K562 (cell line): ENCODE results near the gene PSMA7. TPM values are rescaled to one million over a fixed set of nuclear protein-coding genes. Genes with fewer than 3 reads are reported as not detected.

Experiments
- ATAC-seq: fragments of 200-7000 bp; cut with Tn5 transposase; 3 replicates; pipeline ENCODE4 v1.9.1; 2020; ENCODE audit warnings: moderate library complexity
- BruUV-seq: library from RNA; stranded (reverse); fragments of 400-500 nt; replicated peaks from 2 replicates; lab custom pipeline; 2021; lab: Mats Ljungman, UMichigan
- CTCF ChIA-PET: fragments of 300-600 bp; formaldehyde crosslinking; extraction: SDS; loops from one replicate; lab custom pipeline; 2021; ENCODE audit warnings: low intra/inter-chr PET ratio; lab: Yijun Ruan, JAX
- POLR2A ChIA-PET: fragments of 300-600, 350-650 bp; sonication (Branson Sonifier 250); formaldehyde crosslinking; extraction: SDS; loops from one replicate; lab custom pipeline; 2021; ENCODE audit warnings: antibody characterized with exemption, inconsistent platforms; lab: Yijun Ruan, JAX
- DNase-seq, 4 experiments: peaks; one replicate each; pipeline versions ENCODE4 v3.0.0 to v3.0.0-alpha.2; 2011 to 2018; ENCODE audit warnings: low spot score in 3 of 4, mixed read lengths in 3 of 4; ENCODE audit errors: extremely low read depth in 1 of 4
- FAIRE-seq: peaks from 2 replicates; lab custom pipeline; 2011; peaks lifted over from hg19 to GRCh38; lab: Jason Lieb, UNC
- H2AFZ ChIP-seq: 2 replicates; pipeline ENCODE4 v1.6.0; 2011; ENCODE audit warnings: low read depth, low read length, control low read depth, inconsistent platforms
- H3K27ac ChIP-seq: fragments of 200-600 bp; 3 replicates; pipeline ENCODE4 v1.8.0; 2011; ENCODE audit warnings: low read depth, mild to moderate bottlenecking, control low read depth, inconsistent platforms, low read length, moderate library complexity, mixed read lengths; ENCODE audit errors: extremely low read depth
- H3K27me3 ChIP-seq, 2 experiments: fragments of 300-600 bp in 1 of 2; 2 replicates in 1 of 2; 3 replicates in 1 of 2; pipeline versions ENCODE4 v1.6.0 to v1.8.0; 2011; ENCODE audit warnings: inconsistent platforms in 2 of 2, low read length in 2 of 2, mild to moderate bottlenecking in 1 of 2, mixed read lengths in 1 of 2, moderate library complexity in 1 of 2; ENCODE audit not compliant: control insufficient read depth in 2 of 2, insufficient read depth in 2 of 2
- H3K36me3 ChIP-seq: fragments of 300-600 bp; 3 replicates; pipeline ENCODE4 v1.8.0; 2011; ENCODE audit warnings: mild to moderate bottlenecking, low read length, inconsistent platforms; ENCODE audit not compliant: control insufficient read depth, insufficient read depth
- H3K4me1 ChIP-seq, 2 experiments: fragments of 200-600 bp in 1 of 2; replicated peaks in 1 of 2; 2 replicates in 1 of 2; 3 replicates in 1 of 2; pipeline versions ENCODE4 v1.5.1 to v1.8.0; 2011; ENCODE audit warnings: inconsistent platforms in 2 of 2, low read length in 2 of 2, mild to moderate bottlenecking in 1 of 2, mixed read lengths in 1 of 2, moderate library complexity in 1 of 2; ENCODE audit not compliant: control insufficient read depth in 2 of 2, insufficient read depth in 2 of 2
- H3K4me2 ChIP-seq: 2 replicates; pipeline ENCODE4 v1.6.1; 2011; ENCODE audit warnings: low read length, control low read depth, inconsistent platforms, mixed read lengths; ENCODE audit not compliant: insufficient read depth
- H3K4me3 ChIP-seq: fragments of 200-600 bp; sonication (generic), shearing (Covaris generic); 2 replicates; pipeline ENCODE4 v1.5.1; 2016; ENCODE audit warnings: control low read depth, inconsistent platforms
- H3K79me2 ChIP-seq: fragments of 200-600 bp; 3 replicates; pipeline ENCODE4 v1.8.0; 2011; ENCODE audit warnings: low read length, inconsistent platforms; ENCODE audit not compliant: control insufficient read depth, insufficient read depth
- H3K9ac ChIP-seq, 2 experiments: 2 replicates each; pipeline versions ENCODE4 v1.6.0 to v1.6.1; 2011; ENCODE audit warnings: low read depth in 2 of 2, low read length in 2 of 2, control low read depth in 1 of 2, inconsistent platforms in 1 of 2, mild to moderate bottlenecking in 1 of 2, mixed read lengths in 1 of 2; ENCODE audit not compliant: insufficient read depth in 1 of 2
- H3K9me1 ChIP-seq: one replicate; pipeline ENCODE4 v1.6.0; 2011; ENCODE audit warnings: inconsistent platforms, mild to moderate bottlenecking, low read length, moderate library complexity; ENCODE audit not compliant: control insufficient read depth, insufficient read depth
- H3K9me3 ChIP-seq: replicated peaks from 2 replicates; pipeline ENCODE4 v1.5.1; 2011; ENCODE audit warnings: low read depth, low read length, inconsistent platforms; ENCODE audit not compliant: control insufficient read depth, insufficient read depth
- H4K20me1 ChIP-seq: replicated peaks from 2 replicates; pipeline ENCODE4 v1.6.1; 2011; ENCODE audit warnings: low read length, inconsistent platforms, mixed read lengths; ENCODE audit not compliant: control insufficient read depth, insufficient read depth
- ARID1B ChIP-seq: fragments of 450-650 bp; IDR thresholded peaks from 2 replicates; pipeline ENCODE4 v1.6.1; 2016; ENCODE audit warnings: antibody characterized with exemption, mild to moderate bottlenecking, inconsistent platforms
- BCLAF1 ChIP-seq, 2 experiments: fragments of 450-650 bp in 1 of 2; IDR thresholded peaks; 2 replicates each; pipeline ENCODE4 v1.6.1; 2011 to 2017; ENCODE audit warnings: low read depth in 2 of 2, antibody characterized with exemption in 1 of 2, borderline replicate concordance in 1 of 2, low read length in 1 of 2, mild to moderate bottlenecking in 1 of 2, mixed read lengths in 1 of 2; ENCODE audit not compliant: control insufficient read depth in 1 of 2
- EGR1 ChIP-seq: fragments of 450-650 bp; conservative IDR thresholded peaks from 2 replicates; pipeline ENCODE4 v1.6.1; 2017; ENCODE audit warnings: mild to moderate bottlenecking
- HNRNPLL ChIP-seq: fragments of 200-400 bp; formaldehyde crosslinking; IDR thresholded peaks from 2 replicates; pipeline ENCODE4 v1.6.1; 2017; ENCODE audit warnings: low read length, low read depth, mild to moderate bottlenecking; ENCODE audit not compliant: poor library complexity, severe bottlenecking
- MTA3 ChIP-seq: fragments of 450-650 bp; formaldehyde crosslinking; IDR thresholded peaks from 2 replicates; pipeline ENCODE4 v1.6.1; 2017; ENCODE audit warnings: mild to moderate bottlenecking, borderline replicate concordance
- MXI1 ChIP-seq: IDR thresholded peaks from 2 replicates; pipeline ENCODE4 v1.6.1; 2011; ENCODE audit warnings: low read depth, mild to moderate bottlenecking, improper control_type of control experiment, low read length
- NR4A1 ChIP-seq, 2 experiments: fragments of 250-450 bp in 1 of 2; fragments of 450-650 bp in 1 of 2; sonication (Bioruptor Pico) in 1 of 2; IDR thresholded peaks; 2 replicates each; pipeline versions ENCODE4 v1.4.0 to v1.6.1; 2016 to 2020; ENCODE audit warnings: mild to moderate bottlenecking in 2 of 2, missing compliant biosample characterization in 1 of 2, missing genetic modification characterization in 1 of 2, moderate library complexity in 1 of 2
- TAF9B ChIP-seq: fragments of 450-650 bp; IDR thresholded peaks from 2 replicates; pipeline ENCODE4 v1.6.1; 2018; ENCODE audit warnings: mild to moderate bottlenecking; ENCODE audit not compliant: partially characterized antibody
- TSHZ1 ChIP-seq: fragments of 250-450 bp; sonication (Bioruptor Pico); IDR thresholded peaks from 2 replicates; pipeline ENCODE4 v1.4.0; 2020; ENCODE audit warnings: mild to moderate bottlenecking, moderate library complexity
- WGBS: fragments of 100-300 bp; shearing (Covaris generic); methylation state at CpG from one replicate; pipeline ENCODE4 v1.1.6; 2016; ENCODE audit warnings: low coverage, mixed read lengths; ENCODE audit not compliant: insufficient coverage; ENCODE audit errors: missing lambda C conversion rate; 5-methylcytosine and 5-hydroxymethylcytosine counted together
- in situ Hi-C: fragments of 300-500 bp; cut with MboI; formaldehyde crosslinking; loops from 4 replicates; pipeline ENCODE4 v1.15.0; 2018; ENCODE audit warnings: inconsistent platforms, mixed read lengths
- intact Hi-C: fragments of 100-400 bp; cut with micrococcal nuclease; formaldehyde crosslinking; loops from 2 replicates; pipeline ENCODE4 v1.14.2; 2022
- polyA plus RNA-seq, 8 experiments: library from polyadenylated mRNA; depleted of rRNA in 4 of 8; stranded (reverse) in 5 of 8; unstranded in 3 of 8; fragments of >200 nt; fragmentation: Nextera tagmentation in 2 of 8; fragmentation: Illumina TruSeq in 1 of 8; extraction: Ambion mirVana in 2 of 8; extraction: Trizol in 1 of 8; gene quantifications; 2 replicates each; pipeline versions ENCODE4 v1.2.1 to v1.2.3, GENCODE V29; 2011 to 2014; ENCODE audit warnings: inconsistent platforms in 1 of 8, missing spikeins in 1 of 8
- total RNA-seq, 7 experiments: library from RNA; depleted of rRNA in 6 of 7; stranded (reverse); fragments of >200 nt in 6 of 7; fragmentation: Illumina TruSeq in 2 of 7; extraction: Trizol in 2 of 7; gene quantifications; 2 replicates each; pipeline versions ENCODE4 v1.2.1 to v1.2.3, GENCODE V29; 2011 to 2021; ENCODE audit warnings: low replicate concordance in 1 of 7
- TF ChIP-seq, protein P1 (sequence below), 2 experiments: fragments of 200-800 bp in 1 of 2; sonication (Bioruptor generic) in 1 of 2; sonication (generic) in 1 of 2; formaldehyde crosslinking in 1 of 2; IDR thresholded peaks in 1 of 2; conservative IDR thresholded peaks in 1 of 2; 2 replicates each; pipeline versions ENCODE4 v1.5.0 to v1.6.1; 2016 to 2020; ENCODE audit warnings: missing compliant biosample characterization in 1 of 2, missing genetic modification characterization in 1 of 2, missing genetic modification reagents in 1 of 2

Gene PSMA7
- total and polyA plus RNA-seq, 9 of the 15 experiments (the other 6 are each of a cell fraction or from before 2014, with no cell fraction given), result 257 to 510 (median 393) TPM

GRCh38 chr20:62182469-62183425 is 39.6 kb upstream of the PSMA7 start, which contains the start of gene MTG2:
MTG2 (plus strand) TSS chr20:62183028; CDS start chr20:62193421, 10,393 bp downstream.
- H3K4me1 ChIP-seq, result peaks cover 14 to 23% of the 10 kb centered on the region in 2 experiments
- CTCF ChIA-PET, result no interaction called here
- in situ Hi-C loops (no loop called here), intact Hi-C loops (no loop called here)
- ATAC-seq, result peak; percentile 97
- POLR2A ChIA-PET, result interaction anchor here (0.5 to 1.6 kb wide), 4 partner anchors 13 to 552 kb away, joined by 3 to 4 read pairs (median 3); no protein-coding TSS in a partner anchor
- H2AFZ ChIP-seq, result peak within 1 kb of the TSS; percentile 82
- H4K20me1 ChIP-seq, result no peaks in the 10 kb centered on the region; the same call in 1 of the 2 replicates
- peak; percentile 99 for FAIRE-seq
- under 1% methylated on average over 78 of the region's 96 CpGs for WGBS
- peak; percentile 97 to 99 (median 98) for DNase-seq
- TSS peak; percentile 92 for BruUV-seq
- H3K9ac ChIP-seq, result peak within 1 kb of the TSS; percentile 99 to 100
- H3K36me3 ChIP-seq, result peaks cover 34% of the 10 kb centered on the region; the same call in 2 of the 3 replicates
- no peaks in the 10 kb centered on the region for H3K27me3 ChIP-seq
- H3K4me2 ChIP-seq, result peak within 1 kb of the TSS; percentile 92
- H3K9me3 ChIP-seq, result no peaks in the 10 kb centered on the region
- H3K4me3 ChIP-seq, result peak within 1 kb of the TSS; percentile 98
- peak within 1 kb of the TSS; percentile 96 for H3K27ac ChIP-seq
- H3K9me1 ChIP-seq, result no peaks in the 10 kb centered on the region
- peaks cover 56% of the 10 kb centered on the region for H3K79me2 ChIP-seq
- TF ChIP-seq NR4A1 (CRISPR knock-in tag; IDR thresholded peaks at IDR 0.05) (no peak), NR4A1 (tag; IDR thresholded peaks at IDR 0.05) (no peak), HNRNPLL (peak; percentile 85), MTA3 (peak; percentile 89), TSHZ1 (no peak), TAF9B (peak; percentile 82), BCLAF1 (IDR thresholded peaks at IDR 0.05; ENCODE audit: borderline replicate concordance in 1 of 2, control insufficient read depth in 1 of 2, low read depth in 2 of 2, low read length in 1 of 2) (no peak), MXI1 (no peak), ARID1B (0 out of 2 replicates have a peak, but pooled peaks have one; percentile 39), EGR1 (peak; percentile 56)
- TF ChIP-seq, protein P1, sequence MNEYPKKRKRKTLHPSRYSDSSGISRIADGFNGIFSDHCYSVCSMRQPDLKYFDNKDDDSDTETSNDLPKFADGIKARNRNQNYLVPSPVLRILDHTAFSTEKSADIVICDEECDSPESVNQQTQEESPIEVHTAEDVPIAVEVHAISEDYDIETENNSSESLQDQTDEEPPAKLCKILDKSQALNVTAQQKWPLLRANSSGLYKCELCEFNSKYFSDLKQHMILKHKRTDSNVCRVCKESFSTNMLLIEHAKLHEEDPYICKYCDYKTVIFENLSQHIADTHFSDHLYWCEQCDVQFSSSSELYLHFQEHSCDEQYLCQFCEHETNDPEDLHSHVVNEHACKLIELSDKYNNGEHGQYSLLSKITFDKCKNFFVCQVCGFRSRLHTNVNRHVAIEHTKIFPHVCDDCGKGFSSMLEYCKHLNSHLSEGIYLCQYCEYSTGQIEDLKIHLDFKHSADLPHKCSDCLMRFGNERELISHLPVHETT (CRISPR knock-in tag; conservative IDR thresholded peaks at IDR 0.05 in 1 of 2, IDR thresholded peaks at IDR 0.05 in 1 of 2), result peak in 1 of 2 experiments; percentile 96; a peak in 2 of 4 replicates
